H4 (cell line): ENCODE results near the gene LENG8. TPM values are rescaled to one million over a fixed set of nuclear protein-coding genes. Genes with fewer than 3 reads are reported as not detected.

Experiments used
- total RNA-seq: library from RNA; depleted of rRNA; stranded (reverse); fragments of >200 nt; shearing (Covaris generic); gene quantifications from 2 replicates; pipeline ENCODE4 v1.2.3, GENCODE V29; 2014; rRNA removed

The LENG8 gene
- total RNA-seq, 1 experiment from 2014 or later, result 4.6 TPM

Other genes starting within 250 kb of the LENG8 start
- gene RPS9, start 248.3 kb upstream of the LENG8 start, total RNA-seq, result 2,262 and 2,532 TPM in 2 replicates
- gene LILRB3, start 226.2 kb upstream of the LENG8 start, total RNA-seq, result not detected in 2 replicates
- gene LILRA6, start 206.4 kb upstream of the LENG8 start, total RNA-seq, result not detected in 2 replicates
- not detected in 2 replicates for gene LILRB5, start 191.9 kb upstream of the LENG8 start, total RNA-seq
- gene LILRB2, start 168.1 kb upstream of the LENG8 start, total RNA-seq, result not detected in 2 replicates
- not detected in 2 replicates for gene LILRA5, start 136.0 kb upstream of the LENG8 start, total RNA-seq
- gene LILRA4, start 110.0 kb upstream of the LENG8 start, total RNA-seq, result not detected in 2 replicates
- 0.46 and 1.5 TPM in 2 replicates for gene LAIR1, start 84.3 kb upstream of the LENG8 start, total RNA-seq
- gene TTYH1, start 33.7 kb upstream of the LENG8 start, total RNA-seq, result not detected in 2 replicates
- 0.33 and 0.64 TPM in 2 replicates for gene LENG9, start 14.6 kb downstream of the LENG8 start, total RNA-seq
- gene CDC42EP5, start 24.1 kb downstream of the LENG8 start, total RNA-seq, result 5.1 and 7.0 TPM in 2 replicates
- not detected in 2 replicates for gene LAIR2, start 53.6 kb downstream of the LENG8 start, total RNA-seq
- gene LILRA2, start 124.6 kb downstream of the LENG8 start, total RNA-seq, result not detected in 2 replicates
- gene LILRA1, start 144.4 kb downstream of the LENG8 start, total RNA-seq, result not detected in 2 replicates
- not detected in 2 replicates for gene LILRB1, start 181.3 kb downstream of the LENG8 start, total RNA-seq
- not detected in 2 replicates for gene LILRB4, start 213.8 kb downstream of the LENG8 start, total RNA-seq